HUDEP-2 (cell line): ENCODE results near the gene HLA-G.
"Not testable (repeated sequence)": the region's sequence is repeated elsewhere in the genome, so short reads cannot be mapped to it uniquely, and the experiment has no call there.

Experiments used
- DNase-seq, 76 experiments: peaks; one replicate each; lab custom pipeline; 2025; ENCODE audit not compliant: unreplicated experiment in 76 of 76; lab: John Stamatoyannopoulos, UW

HLA-G gene

GRCh38 chr6:29827579-29828470 is at the start of gene HLA-G:
Gene HLA-G (plus strand): TSS chr6:29827825. CDS start chr6:29827845, 20 bp downstream.
- DNase-seq: no peak

GRCh38 chr6:29780019-29780698 is 47.5 kb upstream of the HLA-G start:
- not testable (repeated sequence) for DNase-seq

DNA sequence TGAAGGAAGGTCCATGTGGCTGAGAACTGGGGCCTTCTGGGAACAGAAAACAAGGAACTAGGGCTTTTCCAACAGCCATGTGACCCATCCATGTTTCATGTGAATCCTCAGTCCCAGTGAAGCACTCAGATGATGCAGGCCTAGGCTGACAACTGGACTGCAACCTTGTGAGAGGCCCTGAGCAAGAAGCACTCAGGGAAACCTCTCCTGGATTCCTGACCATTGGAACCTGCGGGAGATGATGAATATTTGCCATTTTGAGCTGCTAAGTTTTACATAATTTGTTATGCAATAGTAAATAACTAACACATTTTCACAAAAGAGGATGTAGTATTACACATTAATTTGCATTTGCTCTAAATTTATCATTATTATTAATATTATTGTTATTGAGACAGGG is 38.4 kb upstream of the HLA-G start:
- DNase-seq: no peak

GRCh38 chr6:29790626-29791025 is 37.0 kb upstream of the HLA-G start:
- DNase-seq: no peak

DNA sequence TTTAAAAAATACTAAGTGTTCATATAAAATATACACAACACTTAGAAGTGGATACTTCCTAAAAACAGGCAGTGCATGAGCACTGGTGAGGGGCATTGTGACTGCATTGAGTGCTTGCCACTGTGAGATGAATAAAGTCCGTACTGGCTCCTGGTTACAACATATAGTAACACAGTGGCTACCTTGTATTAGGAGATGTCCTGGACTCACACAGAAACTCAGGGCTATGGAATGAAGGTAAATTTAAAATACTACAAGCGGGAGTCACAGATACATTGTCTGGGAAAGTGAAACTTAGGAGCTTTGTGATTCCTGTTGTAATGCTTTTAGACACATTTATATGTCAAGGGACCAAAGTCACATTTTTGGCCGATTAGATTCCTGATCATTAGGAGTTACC is 36.5 kb upstream of the HLA-G start:
- no peak for DNase-seq

DNA sequence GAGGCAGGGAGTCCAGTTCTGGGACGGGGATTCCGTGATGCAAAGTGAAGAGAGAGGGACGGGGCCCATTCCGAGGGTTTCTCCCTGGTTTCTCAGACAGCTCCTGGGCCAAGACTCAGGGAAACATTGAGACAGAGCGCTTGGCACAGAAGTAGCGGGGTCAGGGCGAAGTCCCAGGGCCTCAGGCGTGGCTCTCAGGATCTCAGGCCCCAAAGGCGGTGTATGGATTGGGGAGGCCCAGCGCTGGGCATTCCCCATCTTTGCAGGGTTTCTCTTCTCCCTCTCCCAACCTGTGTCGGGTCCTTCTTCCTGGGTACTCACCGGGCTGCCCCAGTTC is 35.9 kb upstream of the HLA-G start:
- DNase-seq: no peak

DNA sequence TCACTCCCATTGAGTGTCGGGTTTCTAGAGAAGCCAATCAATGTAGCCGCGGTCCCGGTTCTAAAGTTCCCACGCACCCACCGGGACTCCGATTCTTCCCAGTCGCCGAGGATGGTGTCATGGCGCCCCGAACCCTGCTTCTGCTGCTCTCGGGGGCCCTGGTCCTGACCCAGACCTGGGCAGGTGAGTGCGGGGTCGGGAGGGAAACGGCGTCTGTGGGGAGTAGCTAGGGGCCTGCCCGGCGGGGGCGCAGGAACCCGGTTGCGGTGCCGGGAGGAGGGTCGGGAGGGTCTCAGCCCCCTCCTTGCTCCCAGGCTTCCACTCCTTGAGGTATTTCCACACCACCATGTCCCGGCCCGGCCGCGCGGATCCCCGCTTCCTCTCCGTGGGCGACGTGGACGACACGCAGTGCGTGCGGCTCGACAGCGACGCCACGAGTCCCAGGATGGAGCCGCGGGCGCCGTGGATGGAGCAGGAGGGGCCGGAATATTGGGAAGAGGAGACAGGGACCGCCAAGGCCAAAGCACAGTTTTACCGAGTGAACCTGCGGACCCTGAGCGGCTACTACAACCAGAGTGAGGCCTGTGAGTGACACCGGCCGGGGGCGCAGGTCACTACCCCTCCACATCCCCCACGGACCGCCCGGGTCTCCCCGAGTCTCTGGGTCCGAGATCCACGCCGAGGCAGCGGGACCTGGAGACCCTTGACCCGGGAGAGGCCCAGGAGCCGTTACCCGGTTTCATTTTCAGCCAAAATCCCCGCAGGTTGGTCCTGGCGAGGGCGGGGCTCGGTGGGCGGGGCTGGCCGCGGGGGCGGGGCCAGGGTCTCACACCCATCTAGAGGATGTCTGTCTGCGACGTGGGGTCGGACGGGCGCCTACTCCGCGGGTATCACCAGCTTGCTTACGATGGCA is 35.2 kb upstream of the HLA-G start:
- peak in 4 of 76 experiments; percentile 15 to 35 (median 28) for DNase-seq

- no peak for DNase-seq
Observed at GRCh38 chr6:29793036-29793356, 34.6 kb upstream of the HLA-G start.

GRCh38 chr6:29793796-29794195 is 33.8 kb upstream of the HLA-G start:
- no peak for DNase-seq

GRCh38 chr6:29796026-29796425 is 31.6 kb upstream of the HLA-G start:
- DNase-seq: no peak

- no peak for DNase-seq
Observed at GRCh38 chr6:29797135-29797534, 30.5 kb upstream of the HLA-G start.

GRCh38 chr6:29797966-29798365 is 29.7 kb upstream of the HLA-G start:
- no peak for DNase-seq

- no peak for DNase-seq
Observed at GRCh38 chr6:29800254-29800653, 27.4 kb upstream of the HLA-G start.

DNA sequence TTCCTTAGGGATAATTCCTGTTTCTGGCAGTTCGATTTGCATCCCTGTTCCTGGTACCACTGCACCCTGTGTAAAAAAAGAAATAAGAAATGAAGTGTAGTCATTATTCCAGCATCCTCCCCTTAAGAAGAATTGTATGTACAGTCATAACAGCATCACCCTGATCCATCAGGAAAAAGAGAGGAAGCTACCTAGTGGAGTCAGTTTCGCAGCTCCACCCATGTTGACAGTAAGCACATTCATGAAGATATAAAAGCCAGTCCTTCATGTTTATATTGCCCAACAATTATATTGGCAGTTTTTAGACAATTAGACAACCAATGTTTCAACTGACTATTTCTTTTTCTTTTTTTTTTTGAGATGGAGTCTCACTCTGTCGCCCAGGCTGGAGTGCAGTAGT is 21.2 kb upstream of the HLA-G start:
- DNase-seq: no peak

GRCh38 chr6:29809249-29809648 is 18.4 kb upstream of the HLA-G start:
- no peak for DNase-seq

GRCh38 chr6:29810371-29810770 is 17.3 kb upstream of the HLA-G start:
- no peak for DNase-seq

DNA sequence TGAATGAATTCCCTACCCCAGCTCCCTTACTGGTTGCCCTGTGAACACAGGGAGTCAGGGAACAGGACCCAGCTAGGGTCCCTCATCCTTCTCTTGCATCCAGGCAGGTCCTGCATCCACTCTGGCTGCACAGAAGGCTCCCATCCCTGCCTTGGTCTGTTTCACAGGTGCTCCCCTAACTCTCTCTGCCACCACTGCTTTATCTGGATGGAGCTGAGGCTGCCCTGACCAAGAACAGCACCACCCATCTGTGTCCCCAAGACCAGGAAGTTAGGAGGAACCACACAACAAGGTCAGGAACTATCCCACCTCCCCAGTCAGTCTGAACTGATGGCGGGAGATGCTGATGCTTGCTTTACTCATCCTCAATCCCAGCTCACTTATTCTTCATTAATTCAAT is 16.2 kb upstream of the HLA-G start:
- DNase-seq: no peak

GRCh38 chr6:29813066-29813465 is 14.6 kb upstream of the HLA-G start:
- no peak for DNase-seq

DNA sequence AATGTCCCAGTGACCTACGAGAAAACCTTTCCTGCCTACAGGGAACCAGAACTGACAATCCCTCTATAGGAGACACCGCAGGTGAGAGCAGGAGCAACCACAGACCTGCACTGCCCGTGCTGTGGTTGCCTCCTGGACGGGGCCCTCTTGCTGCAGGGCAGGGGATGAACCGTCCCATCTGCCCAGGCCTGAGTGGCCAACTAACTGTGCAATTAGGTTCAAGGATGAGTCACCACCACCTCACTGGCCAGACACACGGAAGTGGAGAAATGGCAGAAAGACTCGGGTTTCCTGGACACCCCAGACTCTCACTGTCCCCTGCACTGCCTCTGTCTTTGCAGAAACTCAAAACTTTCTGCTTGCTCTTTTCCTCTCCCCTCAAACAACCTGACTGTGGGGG is 13.8 kb upstream of the HLA-G start:
- DNase-seq: peak in 6 of 76 experiments; percentile 34 to 49 (median 36)

GRCh38 chr6:29814379-29815117 is 13.1 kb upstream of the HLA-G start:
- DNase-seq: no peak
